ENCODE measurements around the gene ST3GAL2. TPM values are rescaled to one million over a fixed set of nuclear protein-coding genes. Genes with fewer than 3 reads are reported as not detected.

Gene ST3GAL2
- total RNA-seq, 3 donors from 2014 or later: 7.8 to 13.4 (median 11.5) TPM

GRCh38 chr16:70331091-70331490, 107.8 kb downstream of the ST3GAL2 start:
- TF ChIP-seq POLR2A (IDR thresholded peaks at IDR 0.05): no peak
- no peak for TF ChIP-seq POLR2AphosphoS5 (IDR thresholded peaks at IDR 0.05)
- no peak for TF ChIP-seq CTCF (IDR thresholded peaks at IDR 0.05)
- Histone ChIP-seq H3K9me3 (no peaks in the 10 kb centered on the region), H3K36me3 (no peaks in the 10 kb centered on the region), H3K4me1 (no peaks in the 10 kb centered on the region), H3K27ac (no peak overlapping the region), H3K4me3 (no peak overlapping the region), H3K27me3 (no peaks in the 10 kb centered on the region)
- DNase-seq (ENCODE audit: low spot score in 2 of 2): no peak
- intact Hi-C loops (cut with DNase I; ENCODE audit: low total_unique reads): no loop called here

Other genes with a start within 250 kb of the ST3GAL2 start
- gene EXOSC6, start 187.2 kb downstream of the ST3GAL2 start, total RNA-seq: 10 to 100 TPM; 19.7 to 23.2 (median 19.8) TPM
- gene AARS1, start 149.6 kb downstream of the ST3GAL2 start, total RNA-seq: 10 to 100 TPM; 74.3 to 90.5 (median 77.9) TPM
- gene DDX19B, start 139.9 kb downstream of the ST3GAL2 start, total RNA-seq: 10 to 100 TPM; 37.0 to 39.5 (median 39.5) TPM
- 10 to 100 TPM; 42.6 to 45.5 (median 45.2) TPM for gene DDX19A, start 92.2 kb downstream of the ST3GAL2 start, total RNA-seq
- gene FCSK, start 15.5 kb upstream of the ST3GAL2 start, total RNA-seq: 10 to 100 TPM; 10.7 to 27.8 (median 18.0) TPM
- gene COG4, start 84.5 kb upstream of the ST3GAL2 start, total RNA-seq: 10 to 100 TPM; 36.4 to 46.1 (median 41.3) TPM
- gene SF3B3, start 84.7 kb upstream of the ST3GAL2 start, total RNA-seq: 100 to 1,000 TPM in 2 of 3 donors, 10 to 100 TPM in 1; 80.2 to 147 (median 133) TPM
- 10 to 100 TPM in 1 of 3 donors, 1 to 10 TPM in 1, under 1 TPM in 1; 0.64 to 37.9 (median 7.5) TPM for gene IL34, start 207.5 kb upstream of the ST3GAL2 start, total RNA-seq
- 10 to 100 TPM in 2 of 3 donors, 1 to 10 TPM in 1; 9.4 to 28.8 (median 22.8) TPM for gene MTSS2, start 247.0 kb upstream of the ST3GAL2 start, total RNA-seq